Activated T-helper 1 cell treated with anti-CD3 and anti-CD28 coated beads, Interleukin-2, amount 50 U/mL, for 16 hours (primary cell): ENCODE results near the gene ASXL1.
"Not testable (repeated sequence)": the region's sequence is repeated elsewhere in the genome, so short reads cannot be mapped to it uniquely, and the experiment has no call there.

Experiments
- DNase-seq, 2 donors: peaks; one replicate each; pipeline ENCODE4 v3.0.0-alpha.2; 2020; ENCODE audit warnings: low read depth in 1 of 2, low spot score in 1 of 2

Gene ASXL1

DNA sequence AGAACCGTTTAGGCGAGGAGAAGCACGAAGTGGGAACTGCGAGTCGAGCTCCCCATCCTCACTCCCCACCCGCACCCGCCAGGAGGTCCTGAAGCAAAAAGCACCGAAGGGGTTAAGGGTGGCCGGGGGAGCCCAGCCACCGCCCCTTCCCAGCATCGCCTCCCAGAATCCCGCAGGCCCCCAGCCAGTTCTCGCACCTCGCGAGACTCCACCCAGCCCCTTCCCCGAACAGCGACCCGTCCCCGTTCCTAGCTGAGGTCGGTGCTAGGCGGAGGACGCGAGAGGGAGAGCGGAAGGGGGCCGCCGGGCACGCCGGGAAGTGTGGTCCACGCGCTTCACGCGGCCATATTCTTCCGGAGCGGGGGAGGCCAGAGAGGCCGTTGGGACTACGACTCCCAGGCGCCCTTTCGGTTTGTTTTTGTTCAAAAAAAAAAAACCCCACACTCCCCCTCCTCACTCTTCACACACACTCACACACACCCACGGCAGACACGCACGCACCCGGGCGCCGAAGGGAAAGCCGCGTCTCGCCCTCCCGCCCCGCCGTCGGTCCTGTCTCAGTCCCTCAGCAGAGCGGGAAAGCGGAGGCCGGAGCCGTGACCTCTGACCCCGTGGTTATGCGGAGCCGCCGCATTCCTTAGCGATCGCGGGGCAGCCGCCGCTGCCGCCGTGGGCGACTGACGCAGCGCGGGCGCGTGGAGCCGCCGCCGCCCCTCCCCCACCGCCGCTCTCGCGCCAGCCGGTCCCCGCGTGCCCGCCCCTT, at the start of gene ASXL1:
Gene ASXL1 (plus strand): TSS at position 463 of the 763 bp plus-strand sequence. CDS start 445 bp downstream, outside the sequence.
- DNase-seq: peak; percentile 85 to 93

GRCh38 chr20:32312718-32313424, 45.3 kb upstream of the ASXL1 start:
- DNase-seq: no peak

GRCh38 chr20:32314768-32315167, 43.4 kb upstream of the ASXL1 start:
- no peak for DNase-seq

GRCh38 chr20:32315399-32315798, 42.7 kb upstream of the ASXL1 start:
- no peak for DNase-seq

- no peak for DNase-seq
These were observed 42.2 kb upstream of the ASXL1 start for GRCh38 chr20:32315891-32316290.

- DNase-seq: no peak
These were observed 41.5 kb upstream of the ASXL1 start for GRCh38 chr20:32316667-32317066.

- no peak for DNase-seq
These were observed 39.0 kb upstream of the ASXL1 start for GRCh38 chr20:32319100-32319499.

DNA sequence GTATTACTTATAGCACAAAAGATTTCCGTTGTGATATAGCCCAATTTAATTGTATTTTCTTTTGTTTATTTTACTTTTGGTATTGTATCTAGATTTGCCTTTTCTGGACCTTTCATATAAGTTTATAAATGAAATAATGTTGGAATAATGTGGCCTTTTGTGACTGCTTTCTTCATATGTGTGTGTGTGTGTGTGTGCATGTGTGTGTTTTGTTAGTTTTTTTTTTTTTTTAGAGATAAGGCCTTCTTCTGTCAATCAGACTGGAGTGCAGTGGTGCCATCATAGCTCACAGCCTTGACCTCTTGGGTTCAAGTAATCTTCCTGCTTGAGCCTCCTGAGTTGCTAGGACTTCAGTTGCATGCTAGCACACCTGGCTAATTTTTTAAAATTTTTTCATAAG, 37.8 kb upstream of the ASXL1 start:
- DNase-seq: no peak

DNA sequence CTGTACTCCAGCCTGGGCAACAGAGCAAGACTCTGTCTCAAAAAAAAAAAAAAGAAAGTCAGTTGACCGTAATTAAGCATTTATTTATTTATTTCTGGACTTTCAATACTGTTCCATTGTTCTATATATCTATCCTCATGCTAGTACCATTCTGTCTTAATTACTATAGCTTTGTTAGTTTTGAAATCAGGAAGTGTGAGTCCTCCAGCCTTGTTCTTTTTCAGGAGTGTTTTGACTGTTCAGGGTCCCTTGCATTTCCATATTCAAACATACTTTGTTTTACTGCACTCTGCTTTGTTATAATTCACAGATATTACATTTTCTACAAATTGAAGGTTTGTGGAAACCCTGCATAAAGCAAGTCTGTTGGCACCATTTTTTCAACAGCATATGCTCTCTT, 36.7 kb upstream of the ASXL1 start:
- no peak for DNase-seq

DNA sequence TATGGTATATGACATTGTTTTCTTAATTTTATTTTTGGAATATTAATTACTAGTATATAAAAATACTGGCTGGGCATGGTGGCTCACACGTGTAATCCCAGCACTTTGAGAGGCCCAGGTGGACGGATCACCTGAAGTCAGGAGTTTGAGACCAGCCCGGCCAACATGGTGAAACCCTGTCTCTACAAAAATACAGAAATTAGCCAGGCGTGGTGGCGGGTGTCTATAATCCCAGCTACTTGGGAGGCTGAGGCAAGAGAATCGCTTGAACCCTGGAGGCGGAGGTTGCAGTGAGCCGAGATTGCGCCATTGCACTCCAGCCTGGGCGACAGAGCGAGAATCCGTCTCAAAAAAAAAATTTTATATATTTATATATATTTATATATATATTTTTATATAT, 35.9 kb upstream of the ASXL1 start:
- not testable (repeated sequence) for DNase-seq

DNA sequence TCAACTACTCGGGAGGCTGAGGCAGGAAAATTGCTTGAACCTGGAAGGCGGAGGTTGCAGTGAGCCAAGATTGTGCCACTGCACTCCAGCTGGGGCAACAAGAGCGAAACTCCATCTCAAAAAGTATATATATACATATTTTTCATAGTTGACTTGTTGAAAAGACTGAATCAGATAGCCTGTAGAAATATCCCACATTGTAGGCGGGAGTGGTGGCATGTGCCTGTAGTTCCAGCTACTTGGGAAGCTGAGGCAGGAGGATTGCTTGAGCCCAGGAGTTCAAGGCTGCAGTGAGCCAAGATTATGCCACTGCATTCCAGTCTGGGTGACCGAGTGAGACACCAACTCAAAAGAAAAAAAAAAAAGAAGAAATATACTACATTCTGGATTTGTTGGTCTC, 34.4 kb upstream of the ASXL1 start:
- DNase-seq: not testable (repeated sequence)

DNA sequence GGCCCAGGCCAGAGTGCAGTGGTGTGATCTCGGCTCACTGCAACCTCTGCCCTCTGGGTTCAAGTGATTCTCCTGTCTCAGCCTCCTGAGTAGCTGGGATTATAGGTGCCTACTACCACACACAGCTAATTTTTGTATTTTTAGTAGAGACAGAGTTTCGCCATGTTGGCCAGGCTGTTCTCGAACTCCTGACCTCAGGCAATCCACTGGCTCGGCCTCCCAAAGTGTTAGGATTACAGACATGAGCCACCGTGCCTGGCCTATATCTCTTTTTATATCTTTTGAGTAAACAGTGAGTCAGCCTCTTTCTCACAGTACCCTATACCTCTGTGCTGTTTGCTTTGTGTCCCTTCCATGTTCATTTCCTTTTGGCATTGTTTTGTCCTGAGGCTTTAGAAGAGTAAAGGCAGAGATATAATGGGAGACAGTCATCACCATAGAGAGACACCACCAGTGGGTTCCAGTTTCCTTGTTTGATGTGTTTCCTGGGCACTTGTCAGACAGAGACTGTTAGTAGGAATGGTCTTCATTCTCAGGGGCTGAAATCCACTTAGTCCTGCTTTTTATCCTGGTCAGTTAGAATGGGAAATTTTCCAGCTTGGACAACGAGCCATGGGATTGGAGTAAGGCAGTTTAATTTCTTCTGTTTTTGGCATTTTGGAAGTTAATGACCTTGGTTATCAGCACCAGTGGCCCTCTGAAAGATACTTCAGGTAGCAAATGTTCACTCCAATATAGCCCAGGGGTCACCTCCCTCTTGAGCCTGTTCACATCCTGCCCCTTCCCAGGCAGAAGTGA, 32.2 kb upstream of the ASXL1 start:
- no peak for DNase-seq

DNA sequence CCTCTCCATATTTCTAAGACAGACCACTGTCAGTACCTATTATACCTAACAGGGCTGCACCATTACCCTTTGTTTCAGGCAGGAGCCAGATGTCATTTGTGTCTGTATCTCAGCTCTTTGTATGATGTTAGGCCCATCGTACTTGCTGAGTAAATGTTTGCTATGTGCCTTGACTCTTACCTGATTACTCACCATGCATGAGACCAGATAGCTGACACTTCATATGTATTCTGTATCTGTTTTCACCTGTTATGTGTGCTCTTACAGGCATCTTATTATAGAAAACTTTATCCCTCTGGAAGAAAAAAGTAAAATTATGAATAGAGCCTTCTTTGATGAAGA, 31.7 kb upstream of the ASXL1 start:
- DNase-seq: no peak

DNA sequence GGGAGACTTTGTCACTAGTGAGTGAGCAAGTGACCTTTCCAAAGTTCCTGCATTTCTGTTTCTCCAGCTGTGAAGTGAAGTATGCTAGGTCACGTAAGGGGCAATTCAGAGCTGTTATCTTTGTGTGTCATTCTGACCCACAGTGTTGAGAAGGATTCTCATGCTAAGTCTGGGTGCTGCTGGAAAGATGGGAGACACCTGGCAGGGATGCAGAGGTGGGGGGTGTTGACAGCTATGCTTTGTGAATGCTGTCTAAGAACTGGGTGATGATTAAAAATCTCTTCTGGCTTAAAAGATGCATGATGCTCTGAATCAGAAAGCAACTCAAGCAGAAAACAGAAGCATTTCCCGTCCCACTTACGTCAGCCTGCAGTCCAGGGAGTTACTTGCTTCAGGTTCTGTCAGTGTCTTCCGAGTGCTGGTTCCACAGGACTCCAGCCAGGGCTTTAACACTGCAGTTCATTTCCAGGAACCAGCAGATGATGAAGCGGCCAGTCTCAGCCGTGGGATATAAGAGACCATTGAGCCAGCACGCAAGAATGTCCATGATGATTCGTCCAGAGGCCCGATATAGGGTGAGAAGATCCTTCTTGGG, 30.9 kb upstream of the ASXL1 start:
- no peak for DNase-seq

DNA sequence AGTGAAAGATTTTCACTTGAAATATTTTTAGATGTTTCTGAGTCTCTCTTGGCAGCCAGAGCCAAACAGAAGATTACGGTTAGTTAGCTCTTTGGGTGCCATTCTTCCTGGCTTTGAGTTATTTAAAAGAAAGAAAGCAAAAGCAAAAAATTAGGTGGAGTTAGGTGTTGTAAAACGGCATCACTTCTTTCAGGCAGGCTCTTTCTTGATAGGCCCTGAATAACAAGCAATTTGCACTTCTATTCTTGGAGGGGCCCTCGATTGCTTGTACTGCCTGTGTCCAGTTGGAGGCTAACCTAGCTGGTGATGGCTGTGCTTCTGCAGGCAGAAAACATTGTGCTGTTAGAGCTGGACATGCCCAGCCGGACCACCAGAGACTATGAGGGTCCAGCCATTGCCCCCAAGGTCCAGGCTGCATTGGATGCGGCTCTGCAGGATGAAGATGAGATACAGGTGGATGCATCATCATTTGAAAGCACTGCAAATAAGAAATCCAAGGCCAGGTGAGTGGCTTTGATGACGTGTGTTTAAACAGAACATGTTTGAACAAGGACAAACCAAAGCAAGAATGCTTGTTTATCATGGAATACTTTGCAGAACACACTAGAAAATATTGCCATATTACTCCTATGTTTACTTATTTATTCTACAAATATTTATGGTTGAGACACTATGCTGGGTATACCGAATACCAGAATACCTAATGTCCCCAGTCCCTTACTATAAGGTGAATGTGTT, 28.1 kb upstream of the ASXL1 start:
- DNase-seq: no peak

DNA sequence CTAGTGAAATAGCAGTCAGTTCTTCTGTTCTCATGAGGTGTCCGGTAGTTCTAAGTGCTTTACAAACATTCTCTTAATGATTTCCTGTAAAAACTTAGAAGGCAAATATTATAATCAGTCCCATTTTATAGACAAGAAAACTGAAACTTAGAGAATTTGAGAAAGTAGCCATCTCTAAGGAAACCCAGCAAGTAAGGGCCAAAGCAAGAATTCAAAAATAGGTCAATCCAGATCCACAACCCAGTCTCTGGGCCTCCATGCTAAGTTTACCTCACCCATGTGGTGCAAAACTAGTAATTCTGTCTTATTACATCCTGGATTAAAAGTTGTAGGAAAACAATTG, 27.6 kb upstream of the ASXL1 start:
- DNase-seq: no peak

DNA sequence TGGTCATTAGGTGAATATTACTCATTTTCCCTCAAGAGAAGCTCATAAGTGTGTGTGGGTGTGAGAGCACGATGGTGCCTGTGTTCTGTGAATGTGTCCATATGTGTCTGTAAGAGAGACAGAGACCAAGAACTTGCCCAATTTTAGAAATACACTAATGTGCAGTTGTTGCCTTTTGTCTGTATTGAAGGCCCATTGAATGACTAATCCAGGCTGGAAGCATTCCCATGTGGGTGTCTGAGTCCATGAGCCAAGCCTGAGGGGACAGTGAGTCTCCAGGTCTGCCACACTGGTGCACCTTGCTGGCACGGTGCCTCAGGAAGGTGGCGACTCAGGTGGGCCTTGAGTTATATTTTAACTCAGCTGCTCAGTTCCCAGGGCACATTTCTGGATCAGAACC, 25.5 kb upstream of the ASXL1 start:
- DNase-seq: no peak

DNA sequence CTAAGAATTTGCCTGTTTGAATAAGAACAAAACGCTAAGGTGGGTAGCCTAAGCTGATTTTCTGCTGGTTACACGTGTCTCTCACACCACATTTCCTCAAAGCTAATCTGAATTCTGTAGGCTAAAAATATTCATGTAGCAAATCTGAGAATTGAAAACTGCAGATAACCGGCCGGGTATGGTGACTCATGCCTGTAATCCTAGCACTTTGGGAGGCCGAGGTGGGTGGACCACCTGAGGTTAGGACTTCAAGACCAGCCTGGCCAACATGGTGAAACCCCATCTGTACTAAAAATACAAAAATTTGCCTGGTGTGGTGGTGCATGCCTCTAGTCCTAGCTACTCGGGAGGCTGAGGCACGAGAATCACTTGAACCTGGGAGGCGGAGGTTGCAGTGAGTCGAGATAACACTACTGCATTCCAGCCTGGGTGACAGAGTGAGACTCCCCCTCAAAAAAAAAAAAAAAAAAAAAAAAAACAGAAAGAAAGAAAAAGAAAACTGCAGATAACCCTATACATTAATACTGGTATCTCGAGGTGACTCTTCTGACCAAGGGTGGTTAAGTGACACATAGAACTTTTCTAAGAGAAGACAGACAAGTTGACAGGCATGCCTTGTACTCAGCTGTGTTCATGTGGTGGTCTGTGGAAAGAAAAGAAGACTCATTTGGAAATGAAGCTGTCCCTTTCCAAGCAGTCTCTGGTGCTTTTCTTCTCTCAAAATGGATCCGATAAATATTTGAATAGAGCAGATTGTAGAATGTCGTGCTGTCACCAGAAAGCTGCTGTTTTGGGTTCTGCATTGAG, 24.7 kb upstream of the ASXL1 start:
- DNase-seq: no peak

GRCh38 chr20:32333988-32334885, 23.9 kb upstream of the ASXL1 start:
- DNase-seq: peak; percentile 10 to 19
